ENCODE measurements around the gene SHC1.
A peak's percentile ranks its signal among the peaks of the same experiment; 100 is the strongest.

The SHC1 gene

DNA sequence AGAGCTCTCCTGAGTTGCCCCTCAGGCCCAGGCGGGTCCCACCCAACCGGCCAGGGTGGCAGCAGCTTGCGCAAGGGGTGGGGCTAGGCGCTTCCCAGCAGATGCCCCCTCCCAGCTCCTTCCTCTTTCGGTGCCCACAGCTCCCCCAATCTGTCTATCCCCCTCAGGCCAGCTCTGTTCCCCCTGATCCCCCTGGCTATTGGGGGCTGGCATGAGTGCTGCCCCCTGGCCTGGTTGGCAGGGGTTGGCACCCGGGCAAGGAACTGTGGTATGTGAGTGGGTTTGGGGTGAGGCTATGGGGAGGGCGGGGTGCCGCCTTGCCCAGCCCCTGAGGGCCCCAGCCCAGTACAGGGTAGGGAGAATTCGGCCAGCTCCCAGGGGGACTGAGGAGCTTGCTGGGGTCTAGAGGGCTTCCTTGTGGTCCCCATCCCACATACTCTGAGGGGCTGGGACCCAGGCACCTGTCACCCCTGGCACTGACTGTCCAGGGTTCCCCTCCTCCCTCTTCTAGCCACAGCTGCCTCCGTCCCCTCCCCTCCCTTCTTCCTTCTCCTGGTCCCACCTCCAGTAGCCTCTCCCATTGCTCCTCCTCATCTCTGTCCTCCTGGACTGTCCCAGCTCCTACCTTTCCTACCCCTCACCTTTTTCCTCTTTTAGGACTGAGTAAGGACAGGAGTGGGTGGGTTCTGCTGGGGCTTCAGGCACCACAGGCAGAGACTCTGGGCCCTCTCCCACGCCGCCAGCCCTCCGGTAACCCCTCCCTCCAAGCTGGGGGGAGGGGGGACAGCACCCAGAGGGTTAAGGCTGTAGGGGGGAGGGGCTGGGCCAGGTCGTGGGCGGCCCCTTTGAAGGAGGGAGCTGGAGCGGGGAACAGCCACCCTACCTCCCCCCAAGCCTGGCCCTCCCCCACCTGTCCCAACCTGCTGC lies 37.7 kb upstream of the SHC1 start:
- DNase-seq (ENCODE audit: low read depth) = no peak

DNA sequence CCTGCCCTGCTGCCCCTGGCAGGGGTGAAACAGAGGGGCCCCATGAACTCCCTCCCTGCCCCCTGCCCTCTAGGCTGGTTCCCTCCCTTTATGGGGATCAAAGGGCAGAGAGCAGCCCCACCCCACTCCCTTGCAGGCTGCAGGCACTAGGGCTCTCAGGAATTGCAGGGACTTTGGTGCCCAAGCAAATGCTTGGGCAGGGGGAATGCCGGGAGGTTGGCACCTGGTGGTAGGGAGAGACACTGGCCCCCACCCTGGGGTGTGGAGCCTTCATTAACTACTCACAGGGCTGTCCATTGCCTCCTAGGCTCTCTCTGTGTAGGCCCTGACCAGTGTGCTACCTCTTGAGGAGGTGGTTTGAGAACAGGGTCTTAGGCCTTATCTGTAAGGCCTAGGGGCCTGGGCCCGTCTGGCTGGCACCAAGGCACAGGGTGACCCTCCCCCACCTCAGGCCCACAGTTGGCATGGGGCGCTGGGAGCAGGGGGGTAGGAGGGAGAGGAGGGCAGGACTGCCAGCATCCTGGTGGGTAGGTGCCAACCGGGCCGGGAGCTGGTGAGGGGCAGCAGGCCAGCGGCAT lies 36.8 kb upstream of the SHC1 start:
- no peak for DNase-seq (ENCODE audit: low read depth)

DNA sequence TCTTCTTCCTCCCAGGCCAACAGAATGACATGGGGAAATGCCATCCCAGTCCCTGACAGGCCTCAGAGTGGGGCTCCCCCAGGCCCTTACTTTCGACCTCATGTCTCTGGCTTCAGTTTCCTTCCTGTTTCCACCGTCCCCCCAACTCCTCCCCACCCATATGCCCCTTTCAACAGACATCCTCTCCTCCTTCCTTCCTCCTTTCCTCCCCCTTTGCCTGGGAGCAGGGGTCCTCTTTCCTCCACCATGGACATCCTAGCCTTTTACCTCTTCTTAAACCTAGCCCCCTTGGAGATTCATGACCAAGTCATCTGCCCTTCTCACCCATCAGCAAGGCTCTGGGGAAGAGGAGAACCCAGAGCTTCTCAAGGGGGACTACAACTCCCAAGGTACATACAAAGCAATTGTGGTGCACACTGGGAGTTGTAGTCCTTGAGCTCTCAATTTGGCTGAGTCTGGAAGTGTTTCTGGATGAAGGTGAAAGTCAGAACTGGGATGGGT lies 36.1 kb upstream of the SHC1 start:
- DNase-seq (ENCODE audit: low read depth) = no peak

DNA sequence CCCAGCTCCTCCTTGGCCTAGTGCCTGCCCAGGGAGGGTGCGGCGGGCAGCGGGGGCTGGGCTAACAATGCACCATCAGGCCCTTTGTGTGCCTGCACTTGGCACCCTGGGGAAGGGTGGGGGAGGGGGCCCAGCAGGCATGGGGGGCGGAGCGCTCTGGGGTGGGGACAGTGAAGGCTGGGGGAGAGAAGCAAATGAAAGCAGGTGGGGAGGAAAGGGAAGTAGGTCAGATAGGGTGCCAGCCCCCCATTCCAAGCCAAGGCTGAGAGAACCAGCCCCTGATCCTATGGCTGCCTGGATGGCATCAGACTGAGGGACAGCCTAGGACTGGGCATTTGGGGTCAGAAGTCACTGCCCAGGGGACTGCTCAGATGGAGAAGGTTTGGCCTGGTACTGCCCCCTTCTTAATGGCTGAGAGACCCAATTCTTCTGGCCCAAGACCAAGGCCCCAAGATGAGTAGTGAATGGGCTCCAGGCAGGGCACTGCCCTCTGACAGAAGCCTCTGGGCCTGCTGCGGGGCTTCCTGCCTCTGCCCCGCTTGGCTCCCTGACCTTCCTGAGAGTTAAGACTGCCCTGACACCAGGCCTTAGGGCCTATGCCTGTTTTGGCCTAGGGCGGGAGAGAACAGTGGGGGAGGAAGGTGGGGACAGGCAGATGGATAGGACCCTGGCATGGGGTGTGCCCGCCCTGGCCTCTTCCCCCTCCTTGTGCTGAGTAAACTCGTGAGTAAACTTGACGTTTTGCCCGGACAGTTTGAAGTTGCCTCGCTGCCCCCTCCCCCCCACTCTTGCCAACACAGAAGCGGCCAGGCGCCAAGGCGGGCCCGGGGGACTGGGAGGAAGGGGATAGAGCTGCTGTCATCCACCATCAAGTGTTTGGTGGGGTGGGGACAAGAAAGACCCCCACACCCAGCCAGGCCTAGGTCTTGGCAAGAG lies 34.8 kb upstream of the SHC1 start:
- no peak for DNase-seq (ENCODE audit: low read depth)

DNA sequence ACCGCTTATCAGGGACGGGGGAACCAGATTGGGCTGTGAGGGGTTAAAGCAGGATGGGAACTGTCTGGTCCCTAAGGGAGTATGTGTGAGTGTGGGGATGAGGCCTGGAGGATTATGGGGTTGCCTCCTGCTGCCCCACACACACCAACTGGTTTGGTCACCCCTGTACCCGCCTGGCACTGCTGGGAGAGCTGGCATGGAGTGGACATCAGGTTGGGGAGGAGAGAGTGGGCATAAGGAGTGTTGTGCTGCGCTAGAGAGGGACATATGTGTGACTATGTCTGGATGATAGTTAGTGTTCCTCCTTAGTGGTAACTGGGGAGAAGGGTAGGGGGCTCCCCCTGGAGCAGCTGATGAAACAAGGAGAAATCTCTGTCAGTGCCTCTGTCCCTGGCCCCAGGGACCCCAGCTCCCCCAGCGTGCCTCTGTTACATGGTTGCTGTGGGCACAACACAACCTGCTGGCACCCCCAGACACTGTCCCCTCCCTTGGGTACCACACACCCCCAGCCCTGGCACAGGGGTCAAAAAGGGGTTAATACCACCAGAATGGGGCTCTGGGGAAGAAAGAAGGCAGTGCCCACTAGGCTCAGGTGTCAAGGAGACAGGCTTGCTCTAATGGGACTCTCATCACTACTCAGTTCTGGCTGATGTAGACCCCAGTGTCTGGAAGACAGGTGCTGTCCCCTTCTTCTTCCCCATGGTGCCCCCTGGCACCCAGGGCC lies 34.0 kb upstream of the SHC1 start:
- DNase-seq (ENCODE audit: low read depth) = no peak

DNA sequence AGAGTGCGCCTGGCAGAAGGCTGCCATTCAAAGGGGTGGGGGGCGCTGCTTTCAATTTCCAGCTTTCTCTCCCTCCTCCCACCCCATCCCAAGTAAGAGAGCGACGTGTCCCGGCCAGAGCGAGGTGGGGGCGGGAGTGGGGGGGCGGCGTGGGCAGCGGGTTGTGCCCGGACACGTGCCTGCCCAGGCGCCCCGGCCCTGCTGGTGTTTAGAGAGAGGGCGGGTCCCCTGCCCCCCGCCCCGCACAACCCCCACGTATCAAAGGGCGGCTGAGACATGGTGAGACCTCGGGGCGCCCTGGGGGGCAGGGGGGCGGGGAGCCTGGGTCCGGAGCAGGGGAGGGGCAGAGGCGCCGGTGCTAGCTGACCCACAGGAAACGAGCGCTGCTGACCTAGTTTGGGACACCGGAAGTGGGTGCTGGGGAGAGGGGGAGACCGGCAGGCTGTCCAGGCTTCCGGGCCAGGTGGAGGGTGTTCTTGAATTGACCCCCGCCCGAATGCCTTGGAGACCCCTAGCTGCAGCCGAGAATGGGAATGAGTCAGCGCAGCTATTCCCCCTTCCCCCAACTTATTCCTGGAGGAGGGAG lies 33.3 kb upstream of the SHC1 start:
- DNase-seq (ENCODE audit: low read depth) = no peak

DNA sequence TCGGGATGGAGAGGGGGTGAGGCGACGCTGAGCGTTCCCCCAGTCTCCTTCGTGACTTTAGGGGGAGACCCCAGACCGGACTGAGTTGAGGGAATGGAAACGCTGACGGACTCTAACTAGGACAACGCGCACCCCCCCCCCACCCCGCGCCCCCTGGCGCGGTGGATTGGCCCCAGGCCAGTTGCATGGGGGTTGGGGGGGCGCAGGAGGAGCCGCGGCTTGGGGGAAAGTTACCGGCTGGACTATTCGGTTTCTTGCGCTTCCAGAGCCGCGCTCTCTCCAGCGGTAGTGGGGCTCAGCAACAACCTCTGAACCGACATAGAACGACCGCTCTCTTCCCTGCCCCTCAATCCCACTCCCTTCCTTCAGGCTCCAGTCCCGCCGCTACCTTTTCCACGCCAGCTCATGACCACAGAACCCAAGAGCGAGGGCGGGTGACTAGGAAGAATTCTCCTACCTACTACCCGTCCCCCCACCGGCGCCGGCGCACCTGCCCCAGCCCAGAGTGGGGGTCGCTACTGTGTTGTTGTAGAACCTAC lies 32.7 kb upstream of the SHC1 start:
- DNase-seq (ENCODE audit: low read depth) = no peak

DNA sequence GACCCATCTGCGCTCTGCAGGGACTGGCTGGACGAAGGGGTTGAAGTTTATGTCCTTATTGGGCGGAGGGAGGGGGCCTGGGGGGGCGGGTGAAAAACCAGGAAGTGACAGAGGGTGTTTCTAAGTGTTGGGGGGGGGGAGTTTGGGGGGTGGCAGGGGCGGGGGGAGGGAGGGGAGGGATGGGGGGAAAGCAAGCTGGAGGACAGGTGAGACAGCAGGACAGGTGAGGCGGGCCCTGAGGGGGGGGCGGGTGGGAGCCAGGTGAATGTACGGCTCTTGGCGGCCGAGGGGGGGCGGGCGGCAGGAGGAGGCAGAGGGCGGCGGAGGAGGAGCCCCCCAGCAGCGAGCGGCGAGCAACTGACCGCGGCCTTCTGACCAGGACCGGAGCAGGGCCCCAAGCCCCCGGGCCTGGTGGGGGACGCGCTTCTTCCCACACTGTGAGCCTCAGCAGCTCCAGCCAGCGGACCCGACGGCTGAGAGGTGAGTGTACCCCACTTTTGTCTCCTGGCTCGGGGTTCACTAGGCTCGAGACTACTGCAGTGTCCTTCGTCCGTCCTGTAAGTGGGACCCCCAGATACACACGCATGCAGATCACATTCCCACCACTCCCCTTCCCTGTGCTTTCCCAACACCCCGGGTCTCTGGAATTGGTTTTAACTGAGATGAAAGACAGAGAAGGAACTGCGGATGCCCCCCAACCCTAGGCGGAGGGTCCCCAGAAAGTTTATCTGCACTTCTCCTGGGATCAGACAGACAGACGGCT lies 32.1 kb upstream of the SHC1 start, which contains the start of gene ZBTB7B:
Gene ZBTB7B, plus strand, starts transcription at position 339 of the 763 bp plus-strand sequence. CDS start 11,859 bp downstream, outside the sequence.
- no peak for DNase-seq (ENCODE audit: low read depth)

DNA sequence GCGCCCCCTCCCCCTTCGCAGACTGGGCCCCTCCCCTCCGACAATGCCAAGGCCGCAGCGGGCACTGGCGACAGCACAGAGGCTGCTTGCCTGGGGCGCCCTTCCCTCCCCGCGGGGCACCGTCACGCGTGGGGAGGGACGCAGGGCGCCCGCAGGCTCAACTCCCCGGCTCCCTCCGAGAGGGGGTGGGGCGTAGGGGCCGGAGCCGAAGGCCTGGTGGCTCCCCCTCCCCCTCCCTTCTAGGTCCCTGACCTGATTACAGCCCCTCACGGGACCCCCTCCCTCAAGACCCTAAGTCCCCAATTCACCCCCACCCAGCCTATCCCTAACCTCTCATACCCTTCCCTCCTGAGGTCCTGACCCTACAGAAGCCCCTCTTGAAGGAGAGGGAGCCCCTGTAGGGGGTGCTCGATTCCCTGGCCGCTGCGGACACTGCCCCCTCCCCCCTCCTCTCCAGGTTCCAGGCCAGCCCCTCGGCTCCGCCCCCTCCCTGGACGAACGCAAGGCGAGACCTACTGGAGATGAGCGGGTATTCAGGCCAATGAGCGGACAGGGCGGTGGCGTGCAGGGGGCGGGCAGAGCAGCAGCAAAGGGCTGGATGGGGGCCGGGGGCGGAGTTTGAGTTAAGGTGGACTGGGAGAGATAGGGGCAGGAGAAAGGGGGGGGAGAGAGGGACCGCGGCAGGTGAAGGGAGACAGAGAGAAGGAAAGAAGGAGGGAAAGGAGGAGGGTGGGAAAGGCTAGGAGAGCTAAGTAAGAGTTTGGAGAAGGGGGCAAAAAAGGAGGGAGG lies 31.3 kb upstream of the SHC1 start:
- DNase-seq (ENCODE audit: low read depth) = peak; percentile 97

DNA sequence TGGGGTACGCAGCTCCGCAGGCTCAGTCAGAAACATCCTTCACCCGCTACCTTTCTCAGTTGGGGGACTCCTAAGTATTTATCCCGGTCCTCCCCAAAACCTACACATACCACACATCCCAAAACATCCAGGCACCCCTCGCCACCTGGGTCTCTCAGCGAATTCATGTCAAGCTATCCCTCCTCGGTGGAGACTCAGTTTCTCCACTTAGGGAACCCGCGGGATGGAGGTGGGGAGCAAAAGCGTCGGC lies 30.8 kb upstream of the SHC1 start:
- no peak for DNase-seq (ENCODE audit: low read depth)

DNA sequence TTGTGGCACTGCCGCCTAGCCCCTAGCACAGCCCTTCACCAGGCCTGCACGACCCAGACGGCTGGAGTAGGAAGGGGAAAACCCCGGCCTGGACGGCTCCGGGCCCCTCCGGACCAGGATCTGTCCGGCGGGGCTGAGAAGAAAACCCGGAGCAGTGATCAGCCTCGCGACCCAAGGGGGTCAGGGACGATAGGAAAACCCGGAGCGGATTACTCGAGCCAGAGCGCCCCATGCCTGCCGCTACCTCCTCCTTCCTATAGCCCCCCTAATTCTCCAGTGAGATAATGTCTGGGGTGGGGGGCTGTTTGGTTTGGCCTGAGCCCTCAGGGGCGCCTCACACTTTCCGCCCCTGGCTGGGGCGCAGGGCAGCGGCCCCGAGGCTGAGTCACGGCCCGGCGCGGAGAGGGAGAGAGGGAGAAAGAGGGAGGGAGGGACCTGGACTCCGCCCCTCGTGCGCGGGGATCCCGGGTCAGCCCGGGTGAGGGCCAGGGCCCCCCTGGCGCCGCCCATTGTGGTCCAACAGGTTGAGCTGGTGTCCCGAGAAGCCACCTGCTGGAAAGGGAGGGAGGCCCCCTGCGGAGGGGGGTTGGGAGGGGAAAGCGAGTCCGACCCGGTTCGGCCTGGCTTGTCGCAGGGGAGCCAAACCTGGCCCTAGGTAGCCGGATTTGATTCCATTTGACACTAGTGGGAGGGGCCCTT lies 30.3 kb upstream of the SHC1 start:
- DNase-seq (ENCODE audit: low read depth) = peak; percentile 66

DNA sequence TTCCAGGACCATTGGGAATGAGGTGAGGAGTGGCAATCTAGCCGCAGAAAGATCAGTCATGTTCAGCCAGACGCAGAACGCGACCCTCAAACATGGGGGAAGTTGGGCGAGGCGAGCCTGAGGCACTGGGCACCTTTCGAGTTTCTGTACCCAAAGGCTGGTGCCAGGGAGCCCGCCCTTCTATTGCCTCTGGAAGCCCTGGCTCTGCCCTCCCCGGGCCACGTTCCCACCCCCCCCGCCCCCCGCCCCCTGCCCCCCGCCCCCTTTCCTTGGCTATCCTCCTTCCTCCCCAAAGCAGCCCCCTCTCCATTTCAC lies 29.8 kb upstream of the SHC1 start:
- no peak for DNase-seq (ENCODE audit: low read depth)

DNA sequence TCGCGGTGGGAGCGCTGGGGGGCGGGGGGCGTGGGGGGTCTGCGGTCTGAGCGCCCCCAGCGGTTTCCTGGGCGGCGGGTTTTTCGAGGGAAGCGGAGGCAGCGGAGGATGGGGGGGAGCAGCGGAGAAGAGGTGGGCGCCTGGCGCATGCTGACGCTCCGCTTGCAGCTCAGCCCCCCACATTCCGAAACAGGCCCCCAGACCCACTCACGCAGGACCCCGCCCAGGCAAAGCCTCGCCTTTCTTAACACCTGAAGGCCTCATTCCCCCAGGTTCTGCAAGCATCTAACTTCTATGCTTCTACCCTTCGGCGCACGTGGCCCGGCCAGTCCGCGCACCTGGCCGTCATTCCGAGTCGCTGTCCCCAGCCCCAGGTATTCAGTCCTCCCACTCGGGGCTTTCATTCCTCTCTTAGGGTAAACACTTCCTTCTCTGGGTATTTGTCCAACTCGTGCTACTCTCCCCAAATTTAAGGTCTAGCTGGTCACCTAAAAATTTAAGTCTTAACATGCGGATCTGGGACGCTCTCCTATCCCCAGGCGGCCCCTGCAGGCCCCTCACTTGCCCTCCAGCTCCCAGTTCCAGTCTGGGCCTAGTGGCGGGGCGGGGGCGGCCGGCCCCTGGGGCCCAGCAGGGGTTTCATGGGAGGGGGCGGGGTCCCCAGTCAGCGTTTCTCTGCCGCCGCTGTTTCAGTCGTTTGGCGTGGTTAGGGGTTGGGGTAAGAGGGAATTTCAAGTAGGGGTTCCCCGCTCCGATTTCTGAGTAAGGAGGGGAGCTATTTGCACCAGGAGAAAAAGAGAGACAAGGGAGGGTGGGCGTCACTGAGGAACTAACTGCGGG lies 29.2 kb upstream of the SHC1 start:
- no peak for DNase-seq (ENCODE audit: low read depth)

DNA sequence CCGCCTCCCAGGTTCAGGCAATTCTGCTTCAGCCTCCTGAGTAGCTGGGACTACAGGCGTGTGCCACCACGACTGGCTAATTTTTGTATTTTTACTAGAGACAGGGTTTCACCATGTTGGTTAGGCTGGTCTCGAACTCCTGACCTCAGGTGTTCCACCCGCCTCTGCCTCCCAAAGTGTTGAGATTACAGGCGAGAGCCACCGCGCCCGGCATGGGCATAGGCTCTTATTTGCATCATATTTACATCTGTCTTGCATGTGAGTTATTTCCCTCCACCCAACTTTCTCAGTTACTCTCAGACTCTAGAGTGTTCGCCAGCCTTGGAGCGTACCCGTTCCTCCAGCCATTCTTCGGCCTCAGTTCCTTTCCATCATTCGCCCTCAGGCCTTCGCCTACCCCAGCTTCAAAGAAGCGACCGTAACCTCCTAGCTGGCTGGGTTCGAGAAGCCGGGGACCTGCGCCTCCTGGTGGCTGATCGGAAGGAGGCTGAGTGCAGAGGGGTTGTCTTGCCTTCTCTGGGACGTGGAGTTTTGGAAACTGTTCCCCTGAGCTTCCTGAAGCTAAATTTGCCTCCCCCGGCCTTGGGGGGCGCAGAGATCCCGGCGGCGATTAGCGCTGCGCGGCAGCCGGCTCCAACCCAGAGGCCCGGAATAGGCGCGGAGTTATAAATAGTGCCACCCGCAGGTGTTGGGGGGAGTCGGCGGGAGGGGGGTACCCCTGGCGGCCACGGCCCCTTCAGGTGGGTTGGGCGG lies 28.4 kb upstream of the SHC1 start:
- DNase-seq (ENCODE audit: low read depth) = peak; percentile 39

DNA sequence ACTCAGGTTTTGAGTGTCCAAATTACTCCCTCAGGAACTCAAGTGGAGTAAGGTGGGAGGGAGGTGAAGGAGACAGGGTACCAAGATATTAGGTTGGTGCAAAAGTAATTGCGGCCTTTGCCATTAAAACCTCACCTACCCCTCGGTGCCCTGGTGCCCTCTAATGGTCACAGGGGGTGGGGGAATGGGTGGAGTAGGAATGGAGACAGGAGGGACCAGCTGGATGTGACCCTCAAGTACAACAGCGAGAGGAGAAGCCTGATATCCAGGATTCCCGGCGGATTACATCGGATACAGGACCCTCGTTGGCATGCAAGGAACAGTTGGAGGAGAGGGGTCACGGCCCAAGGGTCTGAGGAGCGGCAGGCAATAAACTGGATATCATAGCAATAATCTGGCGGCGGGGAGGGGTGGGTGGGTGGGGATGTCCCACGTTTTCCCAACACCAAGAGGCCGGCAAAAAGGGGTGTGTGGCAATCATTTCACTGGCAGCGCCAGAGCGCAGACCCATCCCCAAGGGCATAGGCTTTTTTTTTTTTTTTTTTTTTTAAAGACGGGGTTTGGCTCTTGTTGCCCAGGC lies 27.7 kb upstream of the SHC1 start:
- DNase-seq (ENCODE audit: low read depth) = no peak

DNA sequence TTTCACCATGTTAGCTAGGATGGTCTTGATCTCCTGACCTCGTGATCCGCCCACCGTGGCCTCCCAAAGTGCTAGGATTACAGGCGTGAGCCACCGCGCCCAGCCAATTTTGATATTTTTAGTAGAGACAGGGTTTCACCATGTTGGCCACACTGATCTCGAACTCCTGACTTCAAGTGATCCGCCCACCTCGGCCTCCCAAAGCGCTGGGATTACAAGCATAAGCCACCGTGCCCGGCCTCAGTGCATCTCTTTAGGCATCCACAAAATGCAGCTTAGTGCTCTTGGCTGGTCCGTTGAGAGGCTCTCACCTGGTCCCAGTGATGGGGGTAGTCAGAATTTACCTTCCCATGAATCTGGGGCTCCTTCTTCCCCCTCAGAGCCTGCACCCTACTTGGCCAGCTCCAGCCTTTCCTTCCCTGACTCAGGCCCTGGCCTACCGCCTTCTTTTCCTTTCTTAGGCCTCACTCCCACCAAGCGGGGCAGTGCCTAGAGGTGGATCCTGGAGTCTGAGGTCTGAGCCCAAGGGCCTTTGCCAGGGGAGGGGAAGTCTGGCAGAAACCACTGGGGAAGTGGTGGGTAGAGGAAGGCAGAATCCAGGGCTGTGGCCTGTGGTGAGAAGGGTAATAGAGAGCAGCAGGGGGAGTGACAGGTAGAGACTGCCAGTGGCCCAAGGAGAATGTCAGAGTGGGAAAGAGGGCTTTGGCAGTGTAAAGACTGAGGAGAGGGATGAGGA lies 26.6 kb upstream of the SHC1 start:
- no peak for DNase-seq (ENCODE audit: low read depth)

All from activated gamma-delta T cell treated with anti-CD3 and anti-CD28 coated beads, Interleukin-2, amount 50 U/mL, for 16 hours (primary cell).